ENCODE results near the gene PLA2G4E. TPM values are rescaled to one million over a fixed set of nuclear protein-coding genes. Genes with fewer than 3 reads are reported as not detected.

PLA2G4E gene
- total and polyA plus RNA-seq, 2 experiments from 2014 or later: not detected

DNA sequence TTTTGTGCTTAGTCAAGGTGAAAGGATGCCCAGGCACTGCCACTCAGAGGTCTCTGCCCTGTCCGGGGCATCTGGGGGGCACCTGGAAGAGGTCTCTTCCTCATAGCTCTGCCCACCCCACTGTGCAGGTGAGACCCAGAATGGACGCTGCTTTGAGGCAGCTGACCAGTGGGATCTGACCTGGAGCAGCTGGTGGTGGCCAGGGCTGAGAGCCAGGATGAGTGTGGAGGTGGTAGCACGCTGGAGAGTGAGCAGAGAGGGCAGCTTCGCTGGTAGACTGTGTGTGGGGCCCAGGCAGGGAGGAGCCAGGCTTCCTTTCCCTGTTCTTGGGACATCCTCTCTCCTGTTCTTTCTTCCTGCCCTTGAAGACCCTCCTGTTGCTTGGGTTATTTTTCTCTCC, 32.2 kb upstream of the PLA2G4E start (continued):
- TF ChIP-seq, protein P1, sequence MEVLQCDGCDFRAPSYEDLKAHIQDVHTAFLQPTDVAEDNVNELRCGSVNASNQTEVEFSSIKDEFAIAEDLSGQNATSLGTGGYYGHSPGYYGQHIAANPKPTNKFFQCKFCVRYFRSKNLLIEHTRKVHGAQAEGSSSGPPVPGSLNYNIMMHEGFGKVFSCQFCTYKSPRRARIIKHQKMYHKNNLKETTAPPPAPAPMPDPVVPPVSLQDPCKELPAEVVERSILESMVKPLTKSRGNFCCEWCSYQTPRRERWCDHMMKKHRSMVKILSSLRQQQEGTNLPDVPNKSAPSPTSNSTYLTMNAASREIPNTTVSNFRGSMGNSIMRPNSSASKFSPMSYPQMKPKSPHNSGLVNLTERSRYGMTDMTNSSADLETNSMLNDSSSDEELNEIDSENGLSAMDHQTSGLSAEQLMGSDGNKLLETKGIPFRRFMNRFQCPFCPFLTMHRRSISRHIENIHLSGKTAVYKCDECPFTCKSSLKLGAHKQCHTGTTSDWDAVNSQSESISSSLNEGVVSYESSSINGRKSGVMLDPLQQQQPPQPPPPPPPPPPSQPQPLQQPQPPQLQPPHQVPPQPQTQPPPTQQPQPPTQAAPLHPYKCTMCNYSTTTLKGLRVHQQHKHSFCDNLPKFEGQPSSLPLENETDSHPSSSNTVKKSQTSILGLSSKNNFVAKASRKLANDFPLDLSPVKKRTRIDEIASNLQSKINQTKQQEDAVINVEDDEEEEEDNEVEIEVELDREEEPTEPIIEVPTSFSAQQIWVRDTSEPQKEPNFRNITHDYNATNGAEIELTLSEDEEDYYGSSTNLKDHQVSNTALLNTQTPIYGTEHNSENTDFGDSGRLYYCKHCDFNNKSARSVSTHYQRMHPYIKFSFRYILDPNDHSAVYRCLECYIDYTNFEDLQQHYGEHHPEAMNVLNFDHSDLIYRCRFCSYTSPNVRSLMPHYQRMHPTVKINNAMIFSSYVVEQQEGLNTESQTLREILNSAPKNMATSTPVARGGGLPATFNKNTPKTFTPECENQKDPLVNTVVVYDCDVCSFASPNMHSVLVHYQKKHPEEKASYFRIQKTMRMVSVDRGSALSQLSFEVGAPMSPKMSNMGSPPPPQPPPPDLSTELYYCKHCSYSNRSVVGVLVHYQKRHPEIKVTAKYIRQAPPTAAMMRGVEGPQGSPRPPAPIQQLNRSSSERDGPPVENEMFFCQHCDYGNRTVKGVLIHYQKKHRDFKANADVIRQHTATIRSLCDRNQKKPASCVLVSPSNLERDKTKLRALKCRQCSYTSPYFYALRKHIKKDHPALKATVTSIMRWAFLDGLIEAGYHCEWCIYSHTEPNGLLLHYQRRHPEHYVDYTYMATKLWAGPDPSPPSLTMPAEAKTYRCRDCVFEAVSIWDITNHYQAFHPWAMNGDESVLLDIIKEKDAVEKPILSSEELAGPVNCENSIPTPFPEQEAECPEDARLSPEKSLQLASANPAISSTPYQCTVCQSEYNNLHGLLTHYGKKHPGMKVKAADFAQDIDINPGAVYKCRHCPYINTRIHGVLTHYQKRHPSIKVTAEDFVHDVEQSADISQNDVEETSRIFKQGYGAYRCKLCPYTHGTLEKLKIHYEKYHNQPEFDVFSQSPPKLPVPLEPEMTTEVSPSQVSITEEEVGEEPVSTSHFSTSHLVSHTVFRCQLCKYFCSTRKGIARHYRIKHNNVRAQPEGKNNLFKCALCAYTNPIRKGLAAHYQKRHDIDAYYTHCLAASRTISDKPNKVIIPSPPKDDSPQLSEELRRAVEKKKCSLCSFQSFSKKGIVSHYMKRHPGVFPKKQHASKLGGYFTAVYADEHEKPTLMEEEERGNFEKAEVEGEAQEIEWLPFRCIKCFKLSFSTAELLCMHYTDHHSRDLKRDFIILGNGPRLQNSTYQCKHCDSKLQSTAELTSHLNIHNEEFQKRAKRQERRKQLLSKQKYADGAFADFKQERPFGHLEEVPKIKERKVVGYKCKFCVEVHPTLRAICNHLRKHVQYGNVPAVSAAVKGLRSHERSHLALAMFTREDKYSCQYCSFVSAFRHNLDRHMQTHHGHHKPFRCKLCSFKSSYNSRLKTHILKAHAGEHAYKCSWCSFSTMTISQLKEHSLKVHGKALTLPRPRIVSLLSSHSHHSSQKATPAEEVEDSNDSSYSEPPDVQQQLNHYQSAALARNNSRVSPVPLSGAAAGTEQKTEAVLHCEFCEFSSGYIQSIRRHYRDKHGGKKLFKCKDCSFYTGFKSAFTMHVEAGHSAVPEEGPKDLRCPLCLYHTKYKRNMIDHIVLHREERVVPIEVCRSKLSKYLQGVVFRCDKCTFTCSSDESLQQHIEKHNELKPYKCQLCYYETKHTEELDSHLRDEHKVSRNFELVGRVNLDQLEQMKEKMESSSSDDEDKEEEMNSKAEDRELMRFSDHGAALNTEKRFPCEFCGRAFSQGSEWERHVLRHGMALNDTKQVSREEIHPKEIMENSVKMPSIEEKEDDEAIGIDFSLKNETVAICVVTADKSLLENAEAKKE (CRISPR knock-in tag; IDR thresholded peaks at IDR 0.05): no peak
- no peak for TF ChIP-seq NANOG (IDR thresholded peaks at IDR 0.05; ENCODE audit: borderline replicate concordance)
- TF ChIP-seq EZH2 (IDR thresholded peaks at IDR 0.05; ENCODE audit: low read depth, unreplicated experiment): no peak
- TF ChIP-seq, protein P2, sequence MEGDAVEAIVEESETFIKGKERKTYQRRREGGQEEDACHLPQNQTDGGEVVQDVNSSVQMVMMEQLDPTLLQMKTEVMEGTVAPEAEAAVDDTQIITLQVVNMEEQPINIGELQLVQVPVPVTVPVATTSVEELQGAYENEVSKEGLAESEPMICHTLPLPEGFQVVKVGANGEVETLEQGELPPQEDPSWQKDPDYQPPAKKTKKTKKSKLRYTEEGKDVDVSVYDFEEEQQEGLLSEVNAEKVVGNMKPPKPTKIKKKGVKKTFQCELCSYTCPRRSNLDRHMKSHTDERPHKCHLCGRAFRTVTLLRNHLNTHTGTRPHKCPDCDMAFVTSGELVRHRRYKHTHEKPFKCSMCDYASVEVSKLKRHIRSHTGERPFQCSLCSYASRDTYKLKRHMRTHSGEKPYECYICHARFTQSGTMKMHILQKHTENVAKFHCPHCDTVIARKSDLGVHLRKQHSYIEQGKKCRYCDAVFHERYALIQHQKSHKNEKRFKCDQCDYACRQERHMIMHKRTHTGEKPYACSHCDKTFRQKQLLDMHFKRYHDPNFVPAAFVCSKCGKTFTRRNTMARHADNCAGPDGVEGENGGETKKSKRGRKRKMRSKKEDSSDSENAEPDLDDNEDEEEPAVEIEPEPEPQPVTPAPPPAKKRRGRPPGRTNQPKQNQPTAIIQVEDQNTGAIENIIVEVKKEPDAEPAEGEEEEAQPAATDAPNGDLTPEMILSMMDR (conservative IDR thresholded peaks at IDR 0.05; ENCODE audit: low read depth in 2 of 2): no peak
- no peak for TF ChIP-seq ZNF114 (CRISPR knock-in tag; IDR thresholded peaks at IDR 0.05)
- TF ChIP-seq, protein P3, sequence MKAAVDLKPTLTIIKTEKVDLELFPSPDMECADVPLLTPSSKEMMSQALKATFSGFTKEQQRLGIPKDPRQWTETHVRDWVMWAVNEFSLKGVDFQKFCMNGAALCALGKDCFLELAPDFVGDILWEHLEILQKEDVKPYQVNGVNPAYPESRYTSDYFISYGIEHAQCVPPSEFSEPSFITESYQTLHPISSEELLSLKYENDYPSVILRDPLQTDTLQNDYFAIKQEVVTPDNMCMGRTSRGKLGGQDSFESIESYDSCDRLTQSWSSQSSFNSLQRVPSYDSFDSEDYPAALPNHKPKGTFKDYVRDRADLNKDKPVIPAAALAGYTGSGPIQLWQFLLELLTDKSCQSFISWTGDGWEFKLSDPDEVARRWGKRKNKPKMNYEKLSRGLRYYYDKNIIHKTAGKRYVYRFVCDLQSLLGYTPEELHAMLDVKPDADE (IDR thresholded peaks at IDR 0.05): no peak
- no peak for TF ChIP-seq JUNB (IDR thresholded peaks at IDR 0.05; ENCODE audit: unreplicated experiment)
- no peak for TF ChIP-seq EZH2phosphoT487 (IDR thresholded peaks at IDR 0.05; ENCODE audit: unreplicated experiment)
- no peak for TF ChIP-seq POLR2AphosphoS5 (IDR thresholded peaks at IDR 0.05; ENCODE audit: low read depth)
- TF ChIP-seq CREB1 (CRISPR knock-in tag; IDR thresholded peaks at IDR 0.05; ENCODE audit: low read depth): no peak
